Mesenchymal stem cell (in vitro differentiated cells and primary cell): ENCODE results near the gene CYP2D6.
A peak's percentile ranks its signal among the peaks of the same experiment; 100 is the strongest.
"Not testable (repeated sequence)": the region's sequence is repeated elsewhere in the genome, so short reads cannot be mapped to it uniquely, and the experiment has no call there.

ENCODE experiments used
- DNase-seq: peaks from one replicate; pipeline ENCODE4 v3.0.0-alpha.2; 2013
- H2AFZ ChIP-seq: one replicate; pipeline ENCODE4 v1.6.1; 2013; ENCODE audit warnings: low read depth, mild to moderate bottlenecking, control low read depth, inconsistent platforms, low read length, moderate library complexity
- H2AK5ac ChIP-seq: 2 replicates; pipeline ENCODE4 v1.6.1; 2013; ENCODE audit warnings: low read length, moderate library complexity, mild to moderate bottlenecking, inconsistent platforms; ENCODE audit not compliant: severe bottlenecking
- H2BK120ac ChIP-seq: one replicate; pipeline ENCODE4 v1.6.1; 2013; ENCODE audit warnings: low read depth, mild to moderate bottlenecking, inconsistent platforms, low read length, moderate library complexity
- H2BK12ac ChIP-seq, 2 experiments: one replicate each; pipeline ENCODE4 v1.6.1; 2013; ENCODE audit warnings: inconsistent platforms in 2 of 2, low read length in 2 of 2, mild to moderate bottlenecking in 2 of 2, moderate library complexity in 2 of 2, control low read depth in 1 of 2
- H2BK15ac ChIP-seq: one replicate; pipeline ENCODE4 v1.6.1; 2013; ENCODE audit warnings: mild to moderate bottlenecking, low read depth, inconsistent platforms; ENCODE audit not compliant: poor library complexity, severe bottlenecking
- H2BK5ac ChIP-seq: 2 replicates; pipeline ENCODE4 v1.6.1; 2013; ENCODE audit warnings: low read depth, mild to moderate bottlenecking, low read length, control low read depth, inconsistent platforms; ENCODE audit not compliant: poor library complexity, severe bottlenecking
- H3K14ac ChIP-seq, 2 experiments: one replicate each; pipeline ENCODE4 v1.6.1; 2013; ENCODE audit warnings: inconsistent platforms in 2 of 2, low read length in 2 of 2, control low read depth in 1 of 2, mild to moderate bottlenecking in 1 of 2, moderate library complexity in 1 of 2
- H3K18ac ChIP-seq, 2 experiments: one replicate each; pipeline ENCODE4 v1.6.1; 2013; ENCODE audit warnings: inconsistent platforms in 2 of 2, low read length in 2 of 2, control low read depth in 1 of 2, low read depth in 1 of 2, mild to moderate bottlenecking in 1 of 2
- H3K23ac ChIP-seq, 2 experiments: one replicate each; pipeline ENCODE4 v1.6.1; 2013; ENCODE audit warnings: inconsistent platforms in 2 of 2, low read length in 2 of 2, mild to moderate bottlenecking in 2 of 2, moderate library complexity in 2 of 2, control low read depth in 1 of 2
- H3K27ac ChIP-seq: 2 replicates; pipeline ENCODE4 v1.5.1; 2013; ENCODE audit warnings: mild to moderate bottlenecking, moderate library complexity, low read length, control low read depth, inconsistent platforms; ENCODE audit not compliant: poor library complexity, severe bottlenecking
- H3K27me3 ChIP-seq, 2 experiments: 2 replicates each; pipeline versions ENCODE4 v1.6.1 to v1.7.0; 2013; ENCODE audit warnings: low read length in 2 of 2, mild to moderate bottlenecking in 2 of 2, moderate library complexity in 2 of 2, control low read depth in 1 of 2, inconsistent platforms in 1 of 2; ENCODE audit not compliant: control insufficient read depth in 1 of 2, insufficient read depth in 1 of 2
- H3K36me3 ChIP-seq, 2 experiments: 2 replicates each; pipeline versions ENCODE4 v1.6.1 to v1.7.0; 2013; ENCODE audit warnings: low read length in 2 of 2, control low read depth in 1 of 2, inconsistent platforms in 1 of 2, low read depth in 1 of 2, mild to moderate bottlenecking in 1 of 2; ENCODE audit not compliant: insufficient read depth in 2 of 2, control insufficient read depth in 1 of 2
- H3K4ac ChIP-seq, 2 experiments: one replicate each; pipeline ENCODE4 v1.6.1; 2013; ENCODE audit warnings: inconsistent platforms in 2 of 2, low read length in 2 of 2, mild to moderate bottlenecking in 2 of 2, moderate library complexity in 2 of 2, control low read depth in 1 of 2, low read depth in 1 of 2
- H3K4me1 ChIP-seq: 2 replicates; pipeline ENCODE4 v1.6.1; 2013; ENCODE audit warnings: low read depth, low read length, control low read depth; ENCODE audit not compliant: control insufficient read depth, insufficient read depth
- H3K4me2 ChIP-seq: 2 replicates; pipeline ENCODE4 v1.6.1; 2013; ENCODE audit warnings: low read length, mild to moderate bottlenecking, inconsistent platforms; ENCODE audit not compliant: poor library complexity, severe bottlenecking
- H3K4me3 ChIP-seq, 2 experiments: 2 replicates each; pipeline versions ENCODE4 v1.5.1 to v1.7.0; 2013; ENCODE audit warnings: low read length in 2 of 2, mild to moderate bottlenecking in 2 of 2, control low read depth in 1 of 2, low read depth in 1 of 2; ENCODE audit not compliant: insufficient read depth in 1 of 2
- H3K79me1 ChIP-seq: replicated peaks from 2 replicates; pipeline ENCODE4 v1.6.1; 2013; ENCODE audit warnings: mild to moderate bottlenecking, control low read depth, low read length, inconsistent platforms; ENCODE audit not compliant: poor library complexity, severe bottlenecking
- H3K9ac ChIP-seq: 2 replicates; pipeline ENCODE4 v1.7.0; 2013; ENCODE audit warnings: mild to moderate bottlenecking, low read length, moderate library complexity
- H3K9me3 ChIP-seq: 2 replicates; pipeline ENCODE4 v1.7.0; 2013; ENCODE audit warnings: mild to moderate bottlenecking, low read length; ENCODE audit not compliant: control insufficient read depth
- H4K8ac ChIP-seq: one replicate; pipeline ENCODE4 v1.6.1; 2013; ENCODE audit warnings: inconsistent platforms, mild to moderate bottlenecking, low read length, moderate library complexity
- H4K91ac ChIP-seq: one replicate; pipeline ENCODE4 v1.6.1; 2013; ENCODE audit warnings: mild to moderate bottlenecking, low read length, inconsistent platforms
- WGBS: methylation state at CpG from one replicate; pipeline ENCODE4 v1.1.7; 2013; ENCODE audit warnings: mixed read lengths; 5-methylcytosine and 5-hydroxymethylcytosine counted together

The CYP2D6 gene

GRCh38 chr22:42135688-42136087 lies 5.1 kb upstream of the CYP2D6 start:
- H3K4me1 ChIP-seq, H2BK12ac ChIP-seq, H3K9ac ChIP-seq, H2AK5ac ChIP-seq, H3K79me1 ChIP-seq, H3K23ac ChIP-seq, H3K4ac ChIP-seq, H3K4me2 ChIP-seq, H4K91ac ChIP-seq, DNase-seq, H3K9me3 ChIP-seq, H4K8ac ChIP-seq, H3K14ac ChIP-seq, H2BK120ac ChIP-seq, H2BK5ac ChIP-seq, H3K4me3 ChIP-seq, H3K18ac ChIP-seq, H3K27ac ChIP-seq, H2AFZ ChIP-seq, H2BK15ac ChIP-seq: not testable (repeated sequence)
- Histone ChIP-seq H3K27me3 (peaks cover 0 to 19% of the 10 kb centered on the region in 2 experiments), H3K36me3 (peaks cover 0 to 14% of the 10 kb centered on the region in 2 experiments)
- no CpG with 5 or more reads among the region's 4 CpGs for WGBS

- no peak for DNase-seq
- H3K23ac ChIP-seq: no peak overlapping the region
- H2BK120ac ChIP-seq: no peak overlapping the region
- H2BK15ac ChIP-seq: no peak overlapping the region
- no peak overlapping the region for H3K18ac ChIP-seq
- H3K4me1 ChIP-seq: no peaks in the 10 kb centered on the region
- peaks cover 0 to 19% of the 10 kb centered on the region in 2 experiments for H3K27me3 ChIP-seq
- H3K14ac ChIP-seq: no peak overlapping the region
- no peak overlapping the region for H3K4me3 ChIP-seq
- peak overlapping the region; percentile 36 for H3K9ac ChIP-seq
- H3K4ac ChIP-seq: no peak overlapping the region
- no peak overlapping the region for H2AFZ ChIP-seq
- H4K8ac ChIP-seq: no peak overlapping the region
- H3K36me3 ChIP-seq: peaks cover 0 to 12% of the 10 kb centered on the region in 2 experiments
- H3K9me3 ChIP-seq: no peaks in the 10 kb centered on the region
- H2AK5ac ChIP-seq: no peak overlapping the region
- H4K91ac ChIP-seq: no peak overlapping the region
- no peak overlapping the region for H2BK12ac ChIP-seq
- no peak overlapping the region for H2BK5ac ChIP-seq
- 87% methylated on average over 21 of the region's 24 CpGs for WGBS
- H3K79me1 ChIP-seq: no peaks in the 10 kb centered on the region
- H3K4me2 ChIP-seq: no peak overlapping the region
- no peak overlapping the region for H3K27ac ChIP-seq
Observed at GRCh38 chr22:42134100-42135020, 3.8 kb upstream of the CYP2D6 start.

GRCh38 chr22:42132457-42132856 lies 1.8 kb upstream of the CYP2D6 start:
- no peak overlapping the region for H3K4me2 ChIP-seq
- no peak overlapping the region for H3K27ac ChIP-seq
- no peak overlapping the region for H2BK5ac ChIP-seq
- no peak overlapping the region for H3K14ac ChIP-seq
- no peak overlapping the region for H3K9ac ChIP-seq
- no peak for DNase-seq
- H3K79me1 ChIP-seq: no peaks in the 10 kb centered on the region
- no peak overlapping the region for H2AFZ ChIP-seq
- no peak overlapping the region for H3K18ac ChIP-seq
- H2BK12ac ChIP-seq: no peak overlapping the region
- H3K23ac ChIP-seq: no peak overlapping the region
- 85% methylated on average over 12 of the region's 13 CpGs for WGBS
- no peak overlapping the region for H2AK5ac ChIP-seq
- H4K91ac ChIP-seq: no peak overlapping the region
- H3K4me3 ChIP-seq: no peak overlapping the region
- peaks cover 0 to 19% of the 10 kb centered on the region in 2 experiments for H3K27me3 ChIP-seq
- no peak overlapping the region for H3K4ac ChIP-seq
- H3K9me3 ChIP-seq: no peaks in the 10 kb centered on the region
- no peak overlapping the region for H4K8ac ChIP-seq
- no peak overlapping the region for H2BK120ac ChIP-seq
- no peak overlapping the region for H2BK15ac ChIP-seq
- H3K36me3 ChIP-seq: no peaks in the 10 kb centered on the region
- no peaks in the 10 kb centered on the region for H3K4me1 ChIP-seq

- H3K4me1 ChIP-seq: no peaks in the 10 kb centered on the region
Observed at GRCh38 chr22:42131562-42131961, 952 bp upstream of the CYP2D6 start.

More at GRCh38 chr22:42131562-42131961, 952 bp upstream of the CYP2D6 start:
- Histone ChIP-seq H3K4me3 (no peak overlapping the region), H3K4ac (no peak overlapping the region), H3K18ac (no peak overlapping the region), H3K27me3 (peaks cover 0 to 19% of the 10 kb centered on the region in 2 experiments), H4K91ac (no peak overlapping the region), H2AFZ (no peak overlapping the region), H2AK5ac (no peak overlapping the region), H3K4me2 (no peak overlapping the region), H4K8ac (no peak overlapping the region), H3K9ac (no peak overlapping the region), H2BK120ac (no peak overlapping the region), H2BK12ac (no peak overlapping the region), H3K36me3 (no peaks in the 10 kb centered on the region), H3K9me3 (no peaks in the 10 kb centered on the region), H3K79me1 (no peaks in the 10 kb centered on the region), H2BK5ac (no peak overlapping the region), H3K27ac (no peak overlapping the region), H3K23ac (no peak overlapping the region), H3K14ac (no peak overlapping the region), H2BK15ac (no peak overlapping the region)
- 95% methylated on average over 7 of the region's 8 CpGs for WGBS
- DNase-seq: no peak
